Activated CD4-positive, alpha-beta T cell treated with anti-CD3 and anti-CD28 coated beads, Interleukin-2, Interleukin-6, amounts not matched to agents 100 ng/mL and 50 ng/mL, durations not matched to agents 16 hours and 8 hours (primary cell): ENCODE results near the gene KRTAP10-1.
"Not testable (repeated sequence)": the region's sequence is repeated elsewhere in the genome, so short reads cannot be mapped to it uniquely, and the experiment has no call there.

ENCODE experiments used
- DNase-seq: peaks from one replicate; pipeline ENCODE4 v3.0.0-alpha.2; 2020

The KRTAP10-1 gene

GRCh38 chr21:44539991-44540666, at the start of gene KRTAP10-1:
KRTAP10-1 (minus strand) TSS chr21:44540195; CDS start chr21:44540150, 45 bp downstream.
- DNase-seq, result no peak

GRCh38 chr21:44589094-44589493, 49.1 kb upstream of the KRTAP10-1 start:
- no peak for DNase-seq

GRCh38 chr21:44585892-44586291, 45.9 kb upstream of the KRTAP10-1 start:
- DNase-seq, result no peak

- DNase-seq, result peak; percentile 48
Observed at GRCh38 chr21:44583800-44584147, 43.8 kb upstream of the KRTAP10-1 start.

- DNase-seq, result no peak
Observed at GRCh38 chr21:44583089-44583799, 43.2 kb upstream of the KRTAP10-1 start.

GRCh38 chr21:44582055-44582454, 42.1 kb upstream of the KRTAP10-1 start:
- no peak for DNase-seq

GRCh38 chr21:44581158-44581557, 41.2 kb upstream of the KRTAP10-1 start:
- DNase-seq, result no peak

- not testable (repeated sequence) for DNase-seq
Observed at GRCh38 chr21:44580231-44580821, 40.3 kb upstream of the KRTAP10-1 start, which contains the start of gene KRTAP10-5. KRTAP10-5 (minus strand) TSS chr21:44580604; CDS start chr21:44580578, 26 bp downstream.

- no peak for DNase-seq
Observed at GRCh38 chr21:44579833-44580144, 39.8 kb upstream of the KRTAP10-1 start.

- no peak for DNase-seq
Observed at GRCh38 chr21:44579056-44579832, 39.2 kb upstream of the KRTAP10-1 start.

- no peak for DNase-seq
Observed at GRCh38 chr21:44578371-44579055, 38.5 kb upstream of the KRTAP10-1 start.

- DNase-seq, result no peak
Observed at GRCh38 chr21:44576025-44576420, 36.0 kb upstream of the KRTAP10-1 start.

GRCh38 chr21:44575307-44576024, 35.5 kb upstream of the KRTAP10-1 start:
- no peak for DNase-seq

GRCh38 chr21:44574457-44575306, 34.7 kb upstream of the KRTAP10-1 start:
- no peak for DNase-seq

- not testable (repeated sequence) for DNase-seq
Observed at GRCh38 chr21:44573630-44574456, 33.8 kb upstream of the KRTAP10-1 start, which contains the start of gene KRTAP10-4. KRTAP10-4 (plus strand) TSS chr21:44573729; CDS start chr21:44573759, 30 bp downstream.

- DNase-seq, result no peak
Observed at GRCh38 chr21:44572959-44573583, 33.1 kb upstream of the KRTAP10-1 start.

GRCh38 chr21:44571844-44572782, 32.1 kb upstream of the KRTAP10-1 start:
- no peak for DNase-seq

- no peak for DNase-seq
Observed at GRCh38 chr21:44571296-44571695, 31.3 kb upstream of the KRTAP10-1 start.
